Kidney capillary endothelial cell (primary cell): ENCODE results near the gene OR13C2.
"Not testable (repeated sequence)": the region's sequence is repeated elsewhere in the genome, so short reads cannot be mapped to it uniquely, and the experiment has no call there.

Experiments
- DNase-seq: peaks from one replicate; pipeline ENCODE4 v3.0.0-alpha.2; 2018; ENCODE audit warnings: low spot score

Gene OR13C2, protein sequence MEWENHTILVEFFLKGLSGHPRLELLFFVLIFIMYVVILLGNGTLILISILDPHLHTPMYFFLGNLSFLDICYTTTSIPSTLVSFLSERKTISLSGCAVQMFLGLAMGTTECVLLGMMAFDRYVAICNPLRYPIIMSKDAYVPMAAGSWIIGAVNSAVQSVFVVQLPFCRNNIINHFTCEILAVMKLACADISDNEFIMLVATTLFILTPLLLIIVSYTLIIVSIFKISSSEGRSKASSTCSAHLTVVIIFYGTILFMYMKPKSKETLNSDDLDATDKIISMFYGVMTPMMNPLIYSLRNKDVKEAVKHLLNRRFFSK

DNA sequence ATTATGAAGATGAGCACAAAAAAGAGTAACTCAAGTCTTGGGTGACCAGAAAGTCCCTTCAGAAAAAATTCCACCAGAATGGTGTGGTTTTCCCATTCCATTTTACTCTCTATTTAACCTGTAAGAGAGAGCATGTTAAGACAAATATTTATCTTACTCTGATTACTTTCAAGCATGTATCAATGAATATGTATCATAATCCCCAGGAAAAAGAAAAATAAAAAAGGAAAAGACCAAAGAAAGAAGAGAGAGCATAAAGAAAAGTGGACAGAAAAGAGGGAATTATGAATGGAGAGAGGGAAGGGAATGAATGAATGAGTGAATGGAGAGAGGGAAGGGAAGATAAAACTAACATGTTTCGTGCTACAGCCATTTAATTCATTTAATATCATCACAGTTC, at the start of gene OR13C2:
TSS of gene OR13C2 (minus strand) at position 101 of the 400 bp plus-strand sequence. CDS start at position 101, 0 bp downstream.
- DNase-seq, result not testable (repeated sequence)

DNA sequence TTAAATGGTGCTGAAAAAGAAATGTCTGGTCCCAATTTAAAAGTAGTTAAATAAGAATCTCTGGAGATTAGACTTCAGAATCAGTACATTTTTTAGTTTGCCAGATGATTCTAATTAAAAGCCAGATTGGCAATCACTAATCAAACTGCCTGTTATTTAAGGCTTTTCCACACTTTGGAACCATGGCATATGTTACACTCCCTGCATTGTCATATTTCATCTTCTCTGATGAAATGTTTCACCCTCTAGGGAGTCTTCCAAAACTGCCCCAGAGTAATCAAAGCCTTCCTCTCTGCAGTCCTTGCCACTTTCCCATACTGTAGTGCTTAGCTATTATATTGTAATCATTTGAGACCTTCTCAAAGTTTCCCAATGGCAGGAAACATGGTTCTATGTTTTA, 30.0 kb upstream of the OR13C2 start:
- no peak for DNase-seq

DNA sequence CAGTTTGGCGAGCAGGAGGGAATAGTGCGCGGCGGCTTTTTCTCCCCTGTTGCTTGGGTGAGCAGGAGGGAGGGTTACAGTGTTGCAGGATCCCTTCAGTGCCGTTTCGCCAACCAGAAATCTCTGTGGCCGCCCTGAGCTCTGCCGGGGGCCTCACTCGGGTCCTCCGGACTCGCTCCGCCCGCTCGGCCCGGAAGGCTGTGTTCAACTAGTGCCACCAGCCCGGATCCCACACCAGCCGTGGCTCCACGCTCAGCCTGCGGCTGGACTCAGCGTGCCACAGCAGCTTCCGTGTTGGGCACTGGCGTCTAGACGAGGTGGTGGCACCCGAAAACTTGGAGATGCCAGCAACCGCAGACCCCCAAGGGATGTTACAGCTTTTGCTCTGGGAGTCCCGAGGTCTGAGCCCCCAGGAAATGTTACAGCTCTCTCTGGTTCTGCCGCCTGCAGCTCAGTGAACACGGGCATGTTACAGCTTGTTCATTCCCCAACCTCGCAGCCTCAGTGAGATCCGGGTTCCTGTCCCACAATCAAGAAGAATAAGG, 28.6 kb upstream of the OR13C2 start:
- no peak for DNase-seq

DNA sequence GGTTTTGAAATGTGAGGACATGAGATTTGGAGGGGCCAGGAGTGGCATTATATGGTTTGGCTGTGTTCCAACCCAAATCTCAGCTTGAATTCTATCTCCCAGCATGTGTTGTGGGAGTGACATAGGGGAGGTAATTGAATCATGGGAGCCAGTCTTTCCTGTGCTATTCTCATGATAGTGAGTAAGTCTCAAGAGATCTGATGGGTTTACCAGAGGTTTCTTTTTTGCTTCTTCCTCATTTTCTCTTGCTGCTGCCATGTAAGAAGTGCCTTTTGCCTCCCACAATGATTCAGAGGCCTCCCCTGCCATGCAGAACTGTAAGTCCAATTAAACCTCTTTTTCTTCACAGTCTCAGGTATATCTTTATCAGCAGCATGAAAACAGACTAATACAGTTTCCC, 20.5 kb upstream of the OR13C2 start:
- not testable (repeated sequence) for DNase-seq

DNA sequence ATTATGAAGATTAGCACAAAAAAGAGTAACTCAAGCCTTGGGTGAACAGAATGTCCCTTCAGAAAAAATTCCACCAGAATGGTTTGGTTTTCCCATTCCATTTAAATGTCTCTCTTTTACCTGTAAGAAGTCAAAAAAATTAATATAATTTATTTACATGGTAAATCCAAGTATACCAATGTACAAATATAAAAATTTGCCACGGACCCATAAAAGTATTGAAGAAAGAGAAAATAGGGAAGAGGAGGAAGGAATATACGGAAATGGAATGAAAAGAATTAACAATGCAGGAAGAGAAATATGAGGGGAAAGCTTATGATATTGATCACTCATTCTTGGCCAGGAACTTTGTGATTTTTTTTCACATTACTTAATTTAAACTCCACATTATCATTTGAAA, 12.7 kb upstream of the OR13C2 start, which contains the start of gene OR13C9:
TSS of gene OR13C9 (minus strand) at position 101 of the 400 bp plus-strand sequence. CDS start at position 101, 0 bp downstream.
- DNase-seq, result no peak

DNA sequence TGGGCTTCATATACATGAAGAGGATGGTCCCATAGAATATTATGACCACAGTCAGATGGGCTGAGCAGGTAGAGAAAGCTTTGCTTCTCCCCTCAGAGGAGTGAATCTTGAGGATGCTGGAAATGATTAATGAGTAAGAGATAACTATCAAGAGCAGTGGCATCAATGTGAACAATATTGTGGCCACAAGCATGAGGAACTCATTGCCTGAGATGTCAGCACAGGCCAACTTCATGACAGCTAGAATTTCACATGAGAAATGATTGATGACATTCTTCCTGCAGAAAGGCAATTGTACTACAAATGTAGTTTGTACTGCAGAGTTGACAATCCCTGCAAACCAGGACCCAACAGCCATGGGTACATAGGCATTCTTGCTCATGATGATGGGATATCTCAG, 12.0 kb upstream of the OR13C2 start:
- DNase-seq, result no peak

DNA sequence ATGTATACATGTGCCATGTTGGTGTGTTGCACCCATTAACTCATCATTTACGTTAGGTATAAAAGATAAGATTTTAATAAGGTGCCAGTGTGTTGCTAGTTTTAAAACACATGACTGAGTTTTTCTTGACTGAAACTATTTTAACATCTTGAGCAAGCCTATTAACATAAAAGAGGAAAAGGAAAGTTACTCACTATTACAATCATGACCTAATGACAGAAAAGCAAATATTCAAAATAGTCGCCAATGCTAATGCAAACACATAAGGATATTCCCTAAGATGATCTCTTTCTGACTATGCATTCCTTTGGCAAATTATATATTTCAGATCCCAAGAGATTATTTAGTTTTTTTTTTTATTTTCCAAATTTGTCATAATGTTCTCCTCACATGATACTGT, 5.8 kb upstream of the OR13C2 start:
- DNase-seq, result no peak

DNA sequence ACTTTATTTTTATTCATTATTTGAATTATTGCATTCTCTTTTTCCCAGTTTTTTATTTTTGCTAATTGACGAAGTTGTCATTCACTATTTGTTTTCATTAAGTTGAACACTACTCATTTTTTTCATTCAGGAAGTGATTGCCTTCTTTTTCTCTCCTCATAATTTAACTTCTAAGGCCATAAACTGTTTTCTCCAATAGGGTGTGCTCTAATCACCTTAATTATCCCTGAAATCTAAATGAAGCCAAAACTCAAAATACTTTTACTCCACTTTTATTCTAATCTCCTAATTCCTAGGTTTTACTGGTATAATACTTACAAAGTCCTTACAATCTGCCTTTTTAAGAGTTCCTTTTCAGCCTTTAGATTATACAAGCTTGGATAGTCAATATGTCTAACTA, 2.9 kb upstream of the OR13C2 start:
- DNase-seq, result peak; percentile 2

DNA sequence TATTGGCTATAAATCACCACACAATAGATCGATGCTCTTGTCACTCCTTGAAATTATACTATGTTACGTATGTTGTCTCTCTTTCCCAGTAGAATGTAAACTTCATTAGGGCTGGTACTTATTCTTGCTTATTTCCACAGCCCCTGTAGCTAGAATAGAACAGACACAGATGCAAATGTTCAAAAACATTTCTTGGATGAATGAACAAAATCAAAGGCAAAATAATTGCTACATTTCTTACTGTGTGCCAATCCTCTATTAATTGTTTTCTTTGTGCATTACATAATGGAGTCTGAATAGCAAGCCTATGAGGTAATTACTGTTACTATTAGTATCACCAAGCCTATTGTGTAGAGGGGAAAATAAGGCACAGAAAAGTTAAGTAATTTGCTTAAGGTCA, 725 bp upstream of the OR13C2 start:
- no peak for DNase-seq

DNA sequence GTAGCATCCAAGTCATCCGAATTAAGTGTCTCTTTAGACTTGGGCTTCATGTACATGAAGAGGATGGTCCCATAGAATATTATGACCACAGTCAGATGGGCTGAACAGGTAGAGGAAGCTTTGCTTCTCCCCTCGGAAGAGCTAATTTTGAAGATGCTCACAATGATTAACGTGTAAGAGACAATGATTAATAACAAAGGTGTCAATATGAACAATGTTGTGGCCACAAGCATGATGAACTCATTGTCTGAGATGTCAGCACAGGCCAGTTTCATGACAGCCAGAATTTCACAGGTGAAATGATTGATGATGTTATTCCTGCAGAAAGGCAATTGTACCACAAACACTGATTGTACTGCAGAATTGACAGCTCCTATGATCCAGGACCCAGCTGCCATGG, 626 bp downstream of the OR13C2 start:
- DNase-seq, result no peak

DNA sequence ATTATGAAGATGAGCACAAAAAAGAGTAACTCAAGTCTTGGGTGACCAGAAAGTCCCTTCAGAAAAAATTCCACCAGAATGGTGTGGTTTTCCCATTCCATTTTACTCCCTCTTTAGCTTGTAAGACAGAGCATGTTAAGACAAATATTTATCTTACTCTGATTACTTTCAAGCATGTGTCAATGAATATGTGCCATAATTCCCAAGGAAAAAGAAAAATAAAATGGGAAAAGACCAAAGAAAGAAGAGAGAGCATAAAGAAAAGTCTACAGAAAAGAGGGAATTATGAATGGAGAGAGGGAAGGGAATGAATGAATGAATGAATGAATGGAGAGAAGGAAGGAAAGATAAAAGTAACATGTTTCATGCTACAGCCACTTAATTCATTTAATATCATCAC, 6.1 kb downstream of the OR13C2 start, which contains the start of gene OR13C5:
TSS of gene OR13C5 (minus strand) at position 101 of the 400 bp plus-strand sequence. CDS start at position 101, 0 bp downstream.
- DNase-seq, result not testable (repeated sequence)

DNA sequence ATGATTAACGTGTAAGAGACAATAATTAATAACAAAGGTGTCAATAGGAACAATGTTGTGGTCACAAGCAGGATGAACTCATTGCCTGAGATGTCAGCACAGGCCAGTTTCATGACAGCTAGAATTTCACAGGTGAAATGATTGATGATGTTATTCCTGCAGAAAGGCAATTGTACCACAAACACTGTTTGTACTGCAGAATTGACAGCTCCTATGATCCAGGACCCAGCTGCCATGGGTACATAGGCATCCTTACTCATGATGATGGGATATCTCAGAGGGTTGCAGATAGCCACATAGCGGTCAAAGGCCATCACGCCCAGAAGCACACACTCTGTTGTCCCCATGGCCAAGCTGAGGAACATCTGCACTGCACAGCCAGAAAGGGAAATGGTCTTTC, 6.7 kb downstream of the OR13C2 start:
- DNase-seq, result not testable (repeated sequence)

DNA sequence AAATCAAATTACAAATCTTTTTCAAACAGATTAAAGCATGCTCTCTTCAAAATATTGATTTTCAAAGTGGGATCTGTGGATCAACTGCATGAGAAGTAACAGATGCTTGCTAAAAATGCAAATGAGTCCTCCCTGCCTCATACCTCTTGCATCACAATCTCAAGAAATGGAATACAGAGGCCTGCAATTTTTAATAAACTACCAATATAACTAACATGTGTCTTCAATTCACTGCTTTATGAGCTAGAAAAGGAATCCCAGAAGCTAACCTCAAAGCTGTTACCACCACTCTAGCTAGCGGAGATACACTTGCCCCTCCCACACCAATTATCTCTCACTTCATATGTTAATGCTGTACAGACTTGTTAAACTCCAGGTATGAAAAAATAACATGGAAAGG, 15.8 kb downstream of the OR13C2 start:
- DNase-seq, result no peak

DNA sequence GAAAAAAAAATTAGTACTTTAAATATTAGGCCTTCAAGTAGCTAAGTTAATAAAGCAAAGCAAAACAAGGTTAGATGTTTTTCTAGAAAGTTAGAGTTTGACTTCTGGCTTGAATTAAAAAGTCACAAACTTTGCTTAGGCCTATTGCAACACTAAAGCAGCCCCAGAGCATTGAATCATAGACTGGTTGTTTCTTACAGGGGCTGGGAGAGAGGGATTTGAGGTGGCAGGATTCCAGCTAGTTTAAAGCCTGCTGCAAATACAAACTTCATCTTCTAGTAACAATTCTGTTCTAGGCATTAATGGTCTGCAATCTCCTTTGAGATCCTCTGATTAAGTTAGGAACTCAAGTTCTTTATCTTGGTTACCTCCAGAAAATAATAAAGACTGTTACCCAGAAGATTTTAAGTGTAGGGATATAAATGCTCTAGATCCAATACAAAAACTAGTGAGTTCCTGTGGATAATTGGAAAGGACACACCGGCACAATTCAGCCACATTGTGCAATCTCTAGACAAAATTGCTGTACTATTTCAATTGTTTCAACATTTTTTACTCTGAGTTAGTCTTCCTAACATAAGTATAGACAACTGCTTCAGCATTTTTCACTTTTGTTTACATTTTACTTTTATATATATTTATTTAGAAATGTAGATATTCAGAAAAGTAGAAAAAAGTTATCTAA, 18.8 kb downstream of the OR13C2 start:
- DNase-seq, result no peak

DNA sequence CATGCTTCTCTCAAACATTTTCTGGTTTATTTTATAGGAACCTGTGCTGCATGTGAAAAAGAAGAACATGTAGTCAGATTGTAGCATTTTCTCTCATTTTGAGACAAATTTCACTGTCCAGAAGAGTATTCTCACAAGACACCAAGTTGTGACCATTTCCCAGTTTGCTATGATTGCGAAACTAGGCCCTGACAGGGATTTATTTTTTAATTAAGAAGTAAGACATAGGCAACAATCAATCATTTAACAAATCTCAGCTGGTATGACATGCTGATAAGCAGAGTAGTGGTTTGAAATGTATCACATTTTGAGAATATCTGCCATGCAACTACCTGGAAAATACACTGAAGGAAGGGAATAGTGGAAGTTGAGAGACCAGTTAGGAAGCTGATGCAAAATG, 24.9 kb downstream of the OR13C2 start:
- no peak for DNase-seq

DNA sequence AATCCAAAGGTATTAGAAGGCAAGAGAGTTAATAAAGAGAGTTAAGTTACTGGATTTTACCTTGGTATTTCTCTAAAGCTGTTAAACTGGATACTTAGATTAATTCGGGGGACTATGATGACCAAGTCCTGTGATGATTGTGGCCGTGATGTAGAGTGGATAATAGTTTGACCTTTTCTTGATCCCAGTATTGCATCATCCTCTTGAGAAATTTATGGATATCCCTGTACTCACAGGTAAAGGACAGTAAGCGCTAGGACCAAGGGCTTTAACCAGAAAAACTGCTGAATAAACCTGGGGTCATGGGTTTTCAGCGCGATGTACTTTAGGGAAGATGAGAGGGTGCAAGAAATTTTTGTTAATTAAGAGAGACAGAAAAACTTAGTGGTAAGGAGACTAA, 28.2 kb downstream of the OR13C2 start:
- DNase-seq, result no peak

DNA sequence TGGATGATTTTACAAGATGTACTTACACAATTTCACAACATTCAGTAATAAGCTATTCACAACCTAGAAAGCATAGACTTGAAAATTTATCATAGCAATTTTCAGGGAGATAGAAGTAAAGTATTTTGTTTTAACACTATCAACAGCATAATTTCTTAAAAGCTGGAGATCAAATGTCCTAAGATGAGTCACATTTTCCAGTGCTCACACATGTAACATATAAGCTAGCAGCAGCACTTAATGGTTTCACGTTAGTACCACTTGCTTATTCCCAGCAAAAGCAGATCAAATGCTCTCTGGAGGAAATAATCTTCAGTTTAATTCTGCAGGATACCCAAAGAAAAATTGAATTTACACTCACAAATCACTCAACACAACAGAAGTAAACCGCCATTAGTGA, 30.0 kb downstream of the OR13C2 start:
- no peak for DNase-seq

DNA sequence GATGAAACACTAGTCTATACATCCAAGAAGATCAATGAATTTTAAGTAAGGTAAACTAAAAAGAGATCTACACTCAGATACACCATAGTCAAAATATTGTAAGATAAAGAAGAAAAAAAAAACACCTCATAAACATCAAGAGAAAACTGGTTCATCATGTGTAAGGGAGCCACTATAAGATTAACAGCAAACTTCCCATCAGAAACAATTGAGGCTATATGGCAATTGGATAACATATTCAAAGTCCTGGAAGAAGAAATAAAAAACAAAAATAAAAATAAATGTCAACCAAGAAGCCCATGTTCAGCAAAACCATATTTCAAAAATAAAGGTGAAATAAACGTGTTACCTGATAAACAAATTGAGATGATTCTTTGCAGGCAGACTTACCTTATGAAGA, 32.8 kb downstream of the OR13C2 start:
- no peak for DNase-seq

DNA sequence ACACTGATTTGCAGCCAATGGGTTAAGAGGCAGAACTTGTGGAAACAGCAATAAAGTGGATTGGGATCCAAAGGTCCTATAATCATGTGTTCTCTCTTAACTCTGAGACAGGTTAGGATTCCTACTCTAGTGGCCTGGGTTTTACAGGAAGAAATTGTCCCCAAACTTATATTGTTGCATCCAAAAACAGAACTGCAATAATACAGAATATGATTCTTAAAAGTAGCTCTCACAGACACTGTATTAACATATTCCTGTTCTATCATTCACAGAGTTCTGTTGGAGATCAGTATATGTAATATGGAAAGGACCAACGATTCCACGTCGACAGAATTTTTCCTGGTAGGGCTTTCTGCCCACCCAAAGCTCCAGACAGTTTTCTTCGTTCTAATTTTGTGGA, 36.6 kb downstream of the OR13C2 start, which contains the start of gene OR13C8:
TSS of gene OR13C8 (plus strand) at position 301 of the 400 bp plus-strand sequence. CDS start at position 301, 0 bp downstream.
- DNase-seq, result no peak

DNA sequence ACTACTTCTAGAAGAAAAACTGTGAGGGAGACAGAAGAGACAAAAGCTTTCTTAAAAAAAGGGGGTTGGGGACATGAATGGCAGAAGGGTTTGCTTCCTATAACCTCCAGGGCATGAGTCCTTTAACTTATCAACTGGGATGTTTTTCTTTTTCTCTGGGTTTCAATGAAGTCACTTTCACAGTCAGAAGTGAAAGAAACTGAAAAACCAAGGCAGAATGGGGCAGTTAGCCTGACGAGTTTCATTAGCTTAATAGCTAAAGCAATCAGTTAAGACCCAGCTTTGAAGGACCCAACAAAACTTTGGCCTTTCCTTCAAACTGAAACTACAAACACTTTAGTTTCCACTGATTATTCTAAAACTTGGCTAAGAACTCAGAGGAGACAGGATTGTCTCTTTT, 41.1 kb downstream of the OR13C2 start:
- DNase-seq, result no peak

DNA sequence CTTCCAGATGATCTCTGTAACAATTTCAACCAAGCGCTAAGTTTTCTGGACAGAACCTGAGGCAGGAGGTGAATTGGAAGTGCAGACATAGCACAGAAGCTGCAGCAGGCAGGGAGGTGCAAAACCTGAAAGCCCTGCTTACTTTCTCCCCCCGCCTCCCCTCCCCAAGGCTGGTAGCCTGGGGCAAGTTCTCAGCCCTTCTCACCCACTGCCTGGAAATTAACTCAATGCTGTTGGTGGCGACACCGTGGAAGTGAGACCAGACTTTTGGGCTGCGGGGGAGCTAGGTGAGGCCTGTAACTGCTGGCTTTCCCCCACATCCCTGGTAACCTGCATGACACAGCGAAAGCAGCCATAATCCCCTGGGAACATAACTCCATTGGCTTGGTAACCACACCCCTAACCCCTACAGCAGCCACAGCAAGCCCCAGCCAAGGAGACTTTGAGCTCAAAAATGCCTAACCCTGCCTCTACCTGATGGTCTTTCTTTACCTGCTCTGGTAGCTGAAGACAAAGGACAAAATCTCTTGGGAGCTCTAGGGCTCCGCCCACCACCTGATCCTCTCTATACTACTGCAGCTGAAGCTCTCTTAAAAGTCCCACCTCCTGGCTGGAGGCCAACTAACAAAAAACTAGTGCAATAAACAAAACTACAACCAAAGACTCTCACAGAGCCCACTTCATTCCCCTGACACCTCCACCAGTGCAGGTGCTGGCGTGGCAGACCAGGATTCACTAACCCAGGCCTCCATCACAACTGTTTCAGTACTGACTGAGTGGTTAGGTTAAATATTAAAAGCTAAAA, 48.4 kb downstream of the OR13C2 start:
- DNase-seq, result no peak

DNA sequence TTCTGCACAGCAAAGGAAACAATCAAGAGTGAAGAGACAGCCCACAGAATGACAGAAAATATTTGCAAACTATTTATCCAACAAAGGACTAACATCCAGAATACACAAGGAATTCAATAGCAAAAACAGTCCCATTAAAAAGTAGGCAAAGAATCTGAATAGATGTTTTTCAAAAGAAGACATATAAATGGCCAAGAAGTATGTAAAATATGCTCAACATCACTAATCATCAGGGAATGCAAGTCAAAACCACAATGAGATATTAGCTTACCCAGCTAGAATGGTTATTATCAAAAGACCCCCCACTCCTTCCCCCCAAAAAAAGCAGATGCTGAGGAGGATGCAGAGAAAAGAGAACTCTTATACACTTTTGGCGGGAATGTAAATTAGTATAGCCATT, 49.9 kb downstream of the OR13C2 start:
- no peak for DNase-seq
